Ecto neural progenitor cell (in vitro differentiated cells): ENCODE results near the gene RANBP10.
"Not testable (repeated sequence)": the region's sequence is repeated elsewhere in the genome, so short reads cannot be mapped to it uniquely, and the experiment has no call there.

Source experiments
- DNase-seq: peaks from one replicate; pipeline ENCODE4 v3.0.0-alpha.2; 2018; ENCODE audit warnings: low spot score

RANBP10 gene

DNA sequence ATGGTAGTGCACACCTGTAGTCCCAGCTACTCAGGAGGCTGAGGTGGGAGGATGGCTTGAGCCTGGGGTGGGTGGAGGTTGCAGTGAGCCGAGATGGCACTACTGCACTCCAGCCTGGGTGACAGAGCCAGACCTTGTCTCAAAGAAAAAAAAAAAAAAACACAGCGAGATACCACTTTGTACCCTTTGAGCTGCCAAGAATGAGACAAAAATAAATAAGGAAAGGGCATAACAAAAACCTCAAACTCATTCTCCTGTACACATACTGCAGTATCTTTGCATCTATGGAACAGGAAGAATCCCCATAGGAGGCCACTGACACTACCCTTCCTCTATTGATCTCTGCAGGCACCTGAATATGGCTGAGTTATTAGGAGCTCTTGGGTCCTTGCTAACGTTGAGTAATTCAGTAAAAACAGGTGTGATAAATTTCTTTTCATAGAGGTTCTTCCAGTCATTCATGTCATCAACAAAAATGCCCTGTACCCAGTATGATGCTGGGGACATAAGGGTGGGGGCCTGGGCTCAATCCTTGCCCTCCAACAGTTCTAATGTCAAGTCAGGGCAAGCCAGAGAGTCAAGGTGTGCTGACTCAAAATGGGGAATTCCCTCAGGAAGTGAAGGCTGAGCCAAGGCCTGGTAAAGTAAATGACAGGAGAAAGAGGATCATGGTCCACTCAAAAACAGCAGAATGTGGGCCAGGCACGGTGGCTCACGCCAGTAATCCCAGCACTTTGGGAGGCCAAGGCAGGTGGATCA is 26.9 kb downstream of the RANBP10 start:
- DNase-seq, result no peak

DNA sequence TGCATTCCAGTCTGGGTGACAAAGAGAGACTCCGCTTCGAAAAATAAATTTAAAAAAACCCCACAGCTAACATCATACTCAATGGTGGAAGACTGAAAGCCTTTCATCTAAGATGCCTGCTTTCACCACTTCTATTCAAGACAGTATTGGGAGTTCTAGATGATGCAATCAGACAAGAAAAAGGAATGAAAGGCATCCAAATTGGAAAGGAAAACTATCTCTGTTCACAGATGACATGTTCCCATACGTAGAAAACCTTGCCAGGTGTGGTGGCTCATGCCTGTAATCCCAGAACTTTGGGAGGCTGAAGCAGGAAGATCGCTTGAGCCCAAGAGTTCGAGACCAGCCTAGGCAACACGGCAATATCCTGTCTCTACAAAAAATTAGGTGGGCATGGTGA is 31.1 kb downstream of the RANBP10 start:
- DNase-seq, result no peak

DNA sequence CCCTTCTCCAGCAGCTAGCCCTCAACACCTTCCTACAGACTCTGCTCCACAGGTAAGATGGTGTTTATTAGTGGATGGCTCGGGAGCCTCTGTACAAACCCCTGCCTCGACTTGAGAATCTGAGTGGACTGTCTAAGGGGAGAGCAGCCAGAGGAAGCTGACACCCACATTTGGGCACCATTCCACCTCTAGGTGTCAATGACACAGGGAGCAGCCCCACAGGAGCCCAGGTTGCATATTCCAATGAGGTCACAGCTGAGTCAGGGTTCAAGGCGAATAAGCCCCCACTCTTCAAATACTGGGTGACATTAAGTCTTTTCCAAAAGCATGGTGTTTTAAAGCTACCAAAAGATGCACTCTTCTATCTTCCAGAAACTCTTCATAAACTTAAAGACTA is 31.9 kb downstream of the RANBP10 start:
- no peak for DNase-seq

DNA sequence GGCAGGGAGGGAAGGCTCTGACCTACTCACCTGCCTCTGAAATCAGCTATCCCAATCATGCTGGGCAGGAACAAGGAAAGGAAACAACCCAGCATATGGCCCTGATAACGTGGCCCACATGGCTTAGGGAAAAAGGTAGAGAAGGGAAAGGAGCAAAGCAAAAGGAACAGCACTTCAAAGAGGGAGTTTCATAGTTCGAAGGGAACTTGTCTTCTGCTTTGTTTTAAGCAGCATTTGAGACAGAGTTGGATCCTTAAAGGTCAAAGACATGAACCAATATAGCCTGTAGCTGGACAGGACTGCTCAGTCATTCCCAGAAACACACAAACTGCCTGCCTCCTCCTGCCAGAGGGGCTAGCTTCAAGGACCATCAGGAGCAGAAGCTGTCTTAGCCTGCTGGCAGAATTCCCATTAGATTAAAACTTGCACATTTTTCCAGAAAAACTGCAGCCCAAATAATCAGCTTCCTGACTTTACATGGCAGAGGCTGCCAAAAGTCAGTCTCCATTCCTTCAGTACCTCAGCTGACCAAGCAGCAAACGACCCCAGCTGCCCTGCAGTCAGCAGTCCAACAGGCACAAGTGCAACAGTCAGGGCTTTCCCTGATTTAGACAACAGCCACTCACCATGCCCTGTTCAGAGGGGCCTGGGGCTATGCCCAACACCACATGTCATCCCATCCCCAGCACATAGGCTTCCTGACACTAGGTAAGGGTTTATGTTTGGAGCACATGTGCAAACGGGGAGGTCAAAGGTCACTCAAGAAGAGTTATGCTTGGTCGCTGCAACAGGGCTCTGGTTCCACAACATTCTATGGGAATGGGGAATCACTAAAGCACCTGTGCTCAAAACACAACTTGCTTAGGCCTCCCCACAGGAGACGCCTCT is 32.5 kb downstream of the RANBP10 start:
- DNase-seq, result no peak

DNA sequence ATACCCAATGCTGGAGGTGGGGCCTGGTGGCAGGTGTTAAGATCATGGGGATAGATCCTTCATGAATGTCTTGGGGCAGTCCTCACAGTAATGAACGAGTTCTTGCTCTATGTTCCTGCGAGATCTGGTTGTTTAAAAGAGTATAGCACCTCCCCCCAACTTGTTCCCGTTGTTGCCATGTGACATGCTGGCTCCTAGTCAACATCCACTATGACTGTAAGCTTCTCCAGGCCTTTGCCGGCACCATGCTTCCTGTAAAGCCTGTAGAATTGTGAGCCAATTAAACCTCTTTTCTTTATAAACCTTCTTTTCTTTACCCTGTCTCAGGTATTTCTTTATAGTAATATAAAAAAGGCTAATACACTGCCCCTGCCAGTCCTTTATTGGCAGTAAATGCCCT is 33.3 kb downstream of the RANBP10 start:
- no peak for DNase-seq

DNA sequence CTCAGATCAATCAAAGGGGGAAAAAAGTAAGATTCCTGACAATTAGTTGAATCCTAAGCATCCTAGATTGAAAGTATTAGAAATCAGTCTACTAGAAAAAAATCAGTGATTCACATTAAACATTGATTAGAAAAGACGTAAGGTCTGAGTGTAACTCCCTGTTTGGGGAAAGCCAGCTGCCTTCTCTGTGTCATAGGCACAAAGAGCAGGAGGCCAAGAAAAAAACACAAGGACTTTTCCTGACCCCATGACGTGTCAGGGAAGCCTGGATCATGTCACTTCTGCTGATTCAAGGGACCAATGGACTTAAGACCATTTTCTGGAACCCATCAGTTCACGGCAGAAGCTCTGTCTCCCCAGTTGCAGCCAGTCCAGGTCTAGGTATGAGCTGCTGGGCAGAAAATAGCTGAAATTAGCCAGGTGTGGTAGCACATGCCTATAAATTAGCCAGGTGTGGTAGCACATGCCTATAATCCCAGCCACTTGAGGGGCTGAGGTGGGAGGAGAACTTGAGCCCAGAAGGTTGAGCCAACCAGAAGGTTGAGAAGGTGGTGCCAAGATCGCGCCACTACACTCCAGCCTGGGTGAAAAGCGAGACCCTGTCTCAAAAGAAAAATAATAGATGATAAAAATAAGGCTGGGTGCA is 35.9 kb downstream of the RANBP10 start:
- DNase-seq, result no peak

DNA sequence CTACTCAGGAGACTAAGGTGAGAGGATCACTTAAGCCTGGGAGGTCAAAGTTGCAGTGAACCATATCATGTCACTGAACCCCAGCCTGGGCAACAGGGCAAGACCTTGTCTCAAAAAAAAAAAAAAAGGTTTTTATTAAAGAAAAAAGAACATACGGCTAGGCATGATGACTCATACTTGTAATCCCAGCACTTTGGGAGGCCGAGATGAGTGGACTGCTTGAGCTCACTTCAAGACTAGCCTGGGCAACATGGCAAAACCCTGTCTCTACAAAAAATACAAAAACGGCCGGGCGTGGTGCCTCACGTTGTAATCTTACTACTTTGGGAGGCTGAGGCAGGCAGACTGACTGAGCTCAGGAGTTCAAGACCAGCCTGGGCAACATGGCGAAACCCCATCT is 38.4 kb downstream of the RANBP10 start:
- DNase-seq, result no peak

DNA sequence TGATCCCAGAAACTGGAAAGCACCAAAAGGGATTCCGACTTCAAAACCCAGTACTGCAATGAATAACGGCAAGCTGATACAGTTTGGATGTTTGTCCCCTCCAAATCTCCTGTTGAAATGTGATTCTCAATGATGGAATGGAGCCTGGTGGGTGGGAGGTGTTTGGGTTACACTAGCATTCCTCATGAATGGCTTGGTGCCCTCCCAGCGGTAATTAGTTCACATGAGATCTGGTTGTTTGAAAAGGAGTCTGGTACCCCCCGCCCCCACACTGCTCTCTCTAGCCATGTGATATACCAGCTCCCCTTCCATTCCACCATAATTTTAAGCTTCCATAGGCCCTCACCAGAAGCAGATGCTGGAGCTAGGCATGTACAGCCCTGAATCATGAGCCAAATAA is 40.1 kb downstream of the RANBP10 start:
- DNase-seq, result no peak

DNA sequence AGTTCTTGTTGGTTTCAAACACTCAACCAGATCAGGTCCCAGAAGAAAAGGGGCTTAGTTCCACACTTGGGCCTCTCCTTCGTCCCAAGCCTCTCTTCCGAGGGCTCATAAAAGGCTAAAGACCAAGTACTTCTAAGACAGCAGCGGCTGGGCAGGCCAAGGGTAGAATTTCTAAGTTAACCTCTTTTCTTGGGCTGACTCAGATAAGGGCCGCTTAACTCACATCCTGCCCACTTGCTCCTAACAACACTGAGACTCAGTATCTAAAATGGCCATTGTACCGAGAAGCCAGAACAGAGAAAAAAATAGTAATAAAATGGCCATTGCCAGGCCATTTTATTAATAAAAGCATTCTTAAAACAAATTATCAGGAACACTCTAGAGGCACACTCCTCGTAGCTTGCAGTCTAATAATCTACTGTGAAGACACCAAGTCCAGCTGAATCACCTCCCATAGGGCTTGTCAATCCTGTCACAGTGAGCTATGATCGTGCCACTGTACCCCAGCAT is 42.1 kb downstream of the RANBP10 start:
- DNase-seq, result no peak

DNA sequence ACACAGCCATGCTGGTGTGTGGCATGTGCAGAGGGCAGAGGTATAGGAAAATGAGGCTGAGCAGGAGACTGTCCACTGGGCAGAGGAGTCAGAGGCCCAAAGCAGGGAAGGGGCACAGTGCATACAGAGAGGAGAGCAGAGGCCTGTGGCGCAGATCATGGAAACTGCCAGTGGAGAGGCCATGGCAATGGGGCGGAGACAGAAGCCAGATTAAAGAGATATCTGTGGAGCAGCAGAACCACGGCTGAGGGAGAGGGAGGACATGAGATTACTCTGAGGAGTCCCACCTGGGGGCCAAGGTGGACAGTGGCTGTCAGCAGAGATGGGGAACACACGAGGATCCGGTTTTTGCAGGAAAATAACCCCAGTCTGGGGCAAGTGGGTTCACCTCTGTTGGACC is 43.3 kb downstream of the RANBP10 start:
- DNase-seq, result no peak

DNA sequence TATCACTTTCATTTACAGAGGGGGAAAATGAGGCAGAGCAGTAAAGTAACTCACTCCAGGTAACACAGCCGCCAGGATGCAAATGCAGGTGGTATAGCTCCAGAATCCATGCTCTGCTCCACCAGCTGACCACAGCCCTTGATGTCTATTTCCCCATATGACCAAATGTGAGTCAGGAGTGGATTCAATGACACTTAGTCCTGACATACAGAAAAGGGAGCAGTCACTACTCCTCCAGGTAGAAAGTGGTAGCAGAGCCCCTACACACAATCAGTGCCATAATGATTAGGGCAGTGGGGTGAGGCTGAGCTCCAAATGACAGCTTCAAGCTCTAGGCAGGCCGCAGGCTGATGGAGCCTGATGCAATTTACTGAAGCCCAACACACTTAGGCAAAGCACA is 44.0 kb downstream of the RANBP10 start:
- DNase-seq, result no peak

DNA sequence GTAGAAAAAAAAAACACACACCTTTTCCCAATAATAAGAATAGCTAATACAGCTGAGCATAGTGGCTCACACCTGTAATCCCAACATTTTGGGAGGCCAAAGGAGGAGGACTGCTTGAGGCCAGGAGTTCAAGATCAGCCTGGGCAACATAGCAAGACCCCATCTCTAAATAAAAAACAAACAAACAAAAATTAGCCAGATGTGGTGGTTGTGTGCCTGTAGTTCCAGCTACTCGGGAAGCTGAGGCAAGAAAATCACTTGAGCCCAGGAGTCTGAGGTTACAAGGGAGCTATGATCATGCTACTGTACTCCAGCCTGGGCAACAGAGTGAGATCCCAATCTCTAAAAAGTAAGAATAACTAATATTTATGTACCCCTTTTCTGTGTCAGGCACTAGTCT is 44.4 kb downstream of the RANBP10 start:
- DNase-seq, result no peak

DNA sequence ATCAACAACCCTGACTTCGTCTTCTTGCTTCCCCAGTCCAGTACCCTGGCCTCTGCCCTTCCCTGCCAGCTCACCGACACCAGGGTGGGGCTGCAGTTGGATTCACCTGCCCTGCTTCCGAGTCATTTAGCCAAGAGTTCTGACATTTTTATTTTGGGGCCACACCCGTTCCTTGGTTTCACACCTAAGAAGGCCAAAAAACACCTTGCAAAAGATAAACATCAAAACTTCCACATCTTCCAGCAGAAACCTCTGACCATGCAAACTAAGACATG is 45.5 kb downstream of the RANBP10 start:
- no peak for DNase-seq

DNA sequence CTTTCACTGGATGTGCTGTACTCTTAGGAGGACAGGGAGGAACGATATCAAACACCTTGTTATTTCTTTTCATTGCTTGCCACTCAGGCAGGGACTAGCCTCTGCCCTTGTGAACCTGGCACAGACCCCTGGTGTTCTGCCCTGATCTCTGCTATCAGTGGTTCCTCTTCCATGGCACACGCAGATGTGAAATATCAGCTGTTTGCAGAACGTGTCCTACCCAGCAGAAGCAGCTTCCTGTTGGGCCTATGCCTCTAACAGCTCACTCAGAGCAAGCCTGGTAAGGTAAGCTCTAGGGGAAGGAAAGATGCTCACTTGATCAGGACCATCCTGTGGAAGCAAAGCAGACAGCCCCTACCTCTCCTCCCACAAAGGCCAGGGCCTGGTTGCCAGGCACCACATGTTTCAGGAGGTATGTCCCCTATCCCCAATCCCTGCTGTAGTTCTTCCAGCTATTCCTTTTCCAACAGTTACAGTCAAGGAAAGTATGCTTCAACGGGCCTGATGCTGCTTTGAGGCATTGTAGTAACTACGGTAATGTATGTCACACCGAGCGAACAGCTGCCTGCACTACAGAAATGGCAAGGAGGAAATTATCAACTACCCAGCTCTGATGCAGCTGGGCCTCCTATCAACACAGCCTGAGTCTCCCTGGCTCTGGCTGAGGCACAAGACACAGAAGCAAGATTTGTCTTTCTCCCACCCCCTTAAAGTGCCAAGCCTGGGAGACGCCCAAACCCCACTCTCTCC is 46.0 kb downstream of the RANBP10 start:
- no peak for DNase-seq

DNA sequence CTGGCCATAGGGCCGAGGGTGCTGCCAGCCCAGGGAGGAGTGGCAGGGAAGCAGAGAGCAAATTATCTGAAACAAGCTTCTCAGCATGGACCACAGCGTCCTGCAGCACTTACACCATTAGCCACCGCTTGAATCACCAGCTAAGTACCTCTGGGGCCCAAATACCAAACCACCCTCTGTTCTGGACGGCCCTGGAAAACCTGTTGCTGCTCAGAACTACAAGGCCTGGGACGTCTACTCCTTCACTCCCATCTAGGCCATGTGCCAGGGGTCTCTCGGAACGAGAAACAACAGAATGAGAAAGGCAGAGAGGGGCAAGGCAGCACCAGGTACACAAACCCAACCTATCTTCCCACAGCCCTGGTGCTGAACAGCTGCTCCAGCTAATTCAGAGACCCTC is 47.4 kb downstream of the RANBP10 start:
- DNase-seq, result no peak

DNA sequence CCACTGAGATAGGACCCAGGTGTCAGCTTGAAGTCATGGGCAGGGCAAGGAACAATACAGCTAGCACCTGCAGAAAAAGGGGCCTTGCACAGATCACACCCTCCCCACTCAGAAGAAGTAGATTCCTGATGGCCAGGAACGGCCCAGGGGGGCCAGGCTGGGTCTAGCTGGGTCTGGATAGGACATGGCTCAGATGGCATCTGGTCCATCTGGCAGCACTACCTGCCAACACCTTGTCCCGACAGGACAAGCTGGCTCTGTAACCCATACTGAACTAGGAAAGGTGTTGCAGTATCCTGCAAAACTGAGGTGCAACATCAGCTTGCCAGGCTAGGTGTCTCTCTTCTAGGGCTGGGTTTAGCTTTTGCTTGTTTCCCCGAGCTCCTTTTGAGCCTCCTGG is 48.4 kb downstream of the RANBP10 start:
- DNase-seq, result no peak

DNA sequence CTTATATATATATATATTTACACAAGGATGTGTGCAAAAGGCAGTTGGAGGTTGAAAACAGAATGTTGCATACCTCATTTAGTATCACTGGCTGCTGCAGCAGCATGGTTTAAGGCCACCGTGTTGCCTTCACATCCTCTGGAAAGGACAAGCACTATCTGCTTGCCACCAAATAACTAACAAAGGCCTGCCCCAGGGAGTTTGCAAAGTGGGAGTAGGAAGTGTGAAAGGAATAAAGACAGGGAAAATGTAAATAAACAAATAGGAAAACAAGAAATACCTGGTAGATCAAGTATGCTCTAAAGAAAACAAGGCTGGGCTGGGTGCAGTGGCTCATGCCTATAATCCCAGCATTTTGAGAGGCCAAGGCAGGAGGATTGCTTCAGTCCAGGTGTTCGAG is 53.7 kb downstream of the RANBP10 start:
- DNase-seq, result no peak

DNA sequence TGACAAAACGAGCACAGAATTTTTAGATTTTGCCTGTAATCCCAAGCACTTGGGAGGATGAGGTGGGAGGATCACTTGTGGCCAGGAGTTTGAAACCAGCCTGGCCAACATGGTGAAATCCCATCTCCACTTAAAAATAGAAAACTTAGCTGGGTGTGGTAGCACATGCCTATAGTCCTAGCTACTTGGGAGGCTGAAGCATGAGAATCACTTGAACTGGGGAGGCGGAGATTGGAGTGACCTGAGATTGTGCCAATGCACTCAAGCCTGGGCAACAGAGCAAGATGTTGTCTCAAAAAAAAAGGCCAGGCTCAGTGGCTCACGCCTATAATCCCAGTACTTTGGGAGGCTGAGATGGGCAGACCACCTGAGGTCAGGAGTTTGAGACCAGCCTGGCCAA is 55.0 kb downstream of the RANBP10 start:
- not testable (repeated sequence) for DNase-seq

DNA sequence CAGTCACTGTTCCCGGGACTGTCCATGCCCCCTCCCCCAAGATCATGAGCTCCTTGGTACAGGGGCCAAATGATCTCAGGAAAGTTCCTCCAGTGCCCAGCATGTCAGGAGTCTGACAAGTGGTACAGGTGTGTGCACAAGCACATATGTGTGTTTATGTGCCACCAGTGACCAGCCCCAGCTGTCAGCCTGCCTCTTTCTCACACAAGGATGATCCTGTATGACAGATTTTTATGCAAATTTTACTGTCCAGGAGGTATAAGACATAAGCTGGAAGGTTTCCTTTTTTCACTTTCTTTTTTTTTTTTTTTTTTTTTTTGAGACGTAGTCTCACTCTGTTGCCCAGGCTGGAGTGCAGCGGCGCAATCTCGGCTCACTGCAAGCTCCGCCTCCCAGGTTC is 55.9 kb downstream of the RANBP10 start:
- no peak for DNase-seq

DNA sequence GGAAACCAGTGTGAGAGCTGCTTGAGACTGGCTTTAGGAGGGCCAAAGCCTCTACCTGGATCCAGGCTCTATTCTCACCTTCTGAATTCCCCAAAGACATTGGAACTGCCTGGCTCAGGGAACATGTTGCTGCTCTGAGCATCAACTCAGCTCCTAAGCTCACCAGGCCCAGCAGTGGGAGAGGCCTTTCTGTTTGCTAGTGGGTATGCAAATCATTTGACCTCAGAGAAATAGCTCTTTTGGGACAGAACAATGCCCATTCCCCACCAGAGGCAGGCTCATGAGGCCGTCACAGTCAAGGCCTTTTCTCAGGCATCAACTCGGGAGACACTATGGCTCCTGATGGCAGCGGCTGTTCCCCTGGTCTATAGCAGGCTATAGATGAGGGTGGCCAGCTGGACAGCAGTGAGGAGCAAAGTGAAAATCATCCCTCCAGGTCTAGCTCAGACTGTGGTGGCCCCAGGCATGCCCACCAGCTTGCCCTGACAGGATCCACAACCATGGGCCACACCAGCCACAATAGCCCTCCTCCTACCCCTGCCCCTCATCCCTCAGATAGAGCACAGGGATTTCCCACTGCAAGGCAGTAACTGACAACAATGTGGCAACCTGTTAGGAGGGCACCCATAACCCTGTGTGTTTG is 56.8 kb downstream of the RANBP10 start:
- no peak for DNase-seq

DNA sequence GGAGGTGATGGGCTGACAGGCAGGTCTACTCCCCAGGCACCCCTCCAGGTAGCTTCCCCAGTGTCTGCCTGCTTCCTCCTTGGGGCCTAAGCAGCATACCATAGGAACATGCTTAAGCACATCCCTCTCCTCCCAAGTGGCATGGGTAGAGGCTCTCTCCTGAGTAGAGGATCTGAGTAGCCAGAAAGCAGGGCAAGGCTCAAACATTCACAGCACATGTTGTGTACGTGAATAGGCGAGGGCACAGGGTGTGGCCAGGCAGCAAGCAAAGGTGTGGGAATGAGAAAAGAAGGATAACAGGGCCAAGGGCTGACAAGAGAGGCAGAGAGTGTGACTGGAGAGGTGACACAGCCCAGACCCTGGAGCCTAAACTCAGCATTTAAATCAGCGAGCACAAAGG is 57.5 kb downstream of the RANBP10 start:
- no peak for DNase-seq

DNA sequence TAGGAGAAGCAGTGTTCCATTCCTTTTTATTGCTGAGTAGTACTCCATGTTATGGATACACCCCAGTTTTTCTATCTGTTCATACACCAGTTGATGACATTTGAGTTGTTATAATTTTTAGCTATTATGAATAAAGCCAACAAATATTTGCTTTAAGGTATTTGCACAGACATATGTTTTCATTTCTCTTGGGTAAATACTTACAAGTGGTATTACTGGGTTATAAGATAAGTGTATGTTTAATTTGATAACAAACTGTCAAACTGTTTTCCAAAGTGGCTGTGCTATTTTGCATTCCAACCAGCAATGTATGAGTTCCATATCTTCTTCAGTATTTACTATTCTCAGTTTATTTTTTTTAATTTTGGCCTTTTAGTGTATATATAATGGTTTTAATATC is 59.5 kb downstream of the RANBP10 start:
- DNase-seq, result no peak
